PC-3 (cell line): ENCODE results near the gene ZNF160. TPM values are rescaled to one million over a fixed set of nuclear protein-coding genes. Genes with fewer than 3 reads are reported as not detected.

Source experiments
- ATAC-seq: fragments of 200-7000 bp; cut with Tn5 transposase; 2 replicates; pipeline ENCODE4 v1.9.1; 2020; ENCODE audit warnings: mild to moderate bottlenecking, moderate library complexity
- BruUV-seq: library from RNA; stranded (reverse); fragments of 400-500 nt; replicated peaks from 2 replicates; lab custom pipeline; 2021; lab: Mats Ljungman, UMichigan
- CTCF ChIA-PET: fragments of 300-600 bp; sonication (Branson Sonifier 250); formaldehyde crosslinking; loops from one replicate; lab custom pipeline; 2022; ENCODE audit warnings: antibody characterized with exemption; lab: Charles Lee
- POLR2A ChIA-PET: fragments of 300-600 bp; sonication (Branson Sonifier 250); formaldehyde crosslinking; loops from one replicate; lab custom pipeline; 2022; ENCODE audit warnings: antibody characterized with exemption; ENCODE audit not compliant: unreplicated experiment; lab: Charles Lee
- DNase-seq: peaks from one replicate; pipeline ENCODE4 v3.0.0-alpha.2; 2015
- H2AFZ ChIP-seq: fragments of 300-600 bp; sonication (generic); 2 replicates; pipeline ENCODE4 v1.6.0; 2016; ENCODE audit warnings: antibody characterized with exemption, low read length
- H3F3A ChIP-seq: fragments of 300-600 bp; sonication (generic); one replicate; pipeline ENCODE4 v1.6.0; 2017; ENCODE audit warnings: antibody characterized with exemption, low read length, control low read depth, mild to moderate bottlenecking; ENCODE audit not compliant: unreplicated experiment
- H3K27ac ChIP-seq: fragments of 300-600 bp; sonication (generic); 2 replicates; pipeline ENCODE4 v1.5.1; 2016; ENCODE audit warnings: mild to moderate bottlenecking, low read length
- H3K27me3 ChIP-seq: fragments of 300-600 bp; sonication (generic); 2 replicates; pipeline ENCODE4 v1.6.1; 2016; ENCODE audit warnings: low read length, mixed read lengths
- H3K36me3 ChIP-seq: fragments of 300-600 bp; sonication (generic); 2 replicates; pipeline ENCODE4 v1.6.1; 2016; ENCODE audit warnings: low read depth, mixed run types, low read length, mixed read lengths
- H3K4me1 ChIP-seq: fragments of 300-600 bp; sonication (generic); 2 replicates; pipeline ENCODE4 v1.5.1; 2016; ENCODE audit warnings: low read length; ENCODE audit not compliant: insufficient read depth
- H3K4me2 ChIP-seq: fragments of 300-600 bp; sonication (generic); 2 replicates; pipeline ENCODE4 v1.6.0; 2016; ENCODE audit warnings: low read length
- H3K4me3 ChIP-seq: fragments of 300-600 bp; sonication (generic); 2 replicates; pipeline ENCODE4 v1.5.1; 2016; ENCODE audit warnings: mild to moderate bottlenecking, low read length, mixed read lengths
- H3K79me2 ChIP-seq: fragments of 300-600 bp; sonication (generic); 2 replicates; pipeline ENCODE4 v1.6.1; 2017; ENCODE audit warnings: low read length, mixed read lengths
- H3K9ac ChIP-seq: fragments of 300-600 bp; sonication (generic); 2 replicates; pipeline ENCODE4 v1.6.0; 2016; ENCODE audit warnings: mild to moderate bottlenecking, low read length
- H3K9me2 ChIP-seq: fragments of 300-600 bp; sonication (generic); replicated peaks from 2 replicates; pipeline ENCODE4 v1.6.1; 2016; ENCODE audit warnings: mixed run types, low read length, mixed read lengths
- H3K9me3 ChIP-seq: fragments of 300-600 bp; sonication (generic); 2 replicates; pipeline ENCODE4 v1.6.1; 2016; ENCODE audit warnings: low read length, mixed read lengths
- H4K20me1 ChIP-seq: fragments of 300-600 bp; sonication (generic); 2 replicates; pipeline ENCODE4 v1.6.1; 2016; ENCODE audit warnings: low read length, mixed read lengths
- EZH2 ChIP-seq: fragments of 300-600 bp; sonication (generic); IDR thresholded peaks from one replicate; pipeline ENCODE4 v1.6.1; 2017; ENCODE audit warnings: antibody characterized with exemption, mild to moderate bottlenecking, low read length; ENCODE audit not compliant: unreplicated experiment
- EZH2phosphoT487 ChIP-seq: fragments of 300-600 bp; sonication (generic); IDR thresholded peaks from 2 replicates; pipeline ENCODE4 v1.6.1; 2018; ENCODE audit warnings: mild to moderate bottlenecking, antibody characterized with exemption, low read length, borderline replicate concordance
- intact Hi-C: fragments of 100-400 bp; cut with micrococcal nuclease; formaldehyde crosslinking; loops from 2 replicates; pipeline ENCODE4 v1.9.0; 2023
- total RNA-seq: library from RNA; depleted of rRNA; stranded (reverse); fragments of >200 nt; gene quantifications from 2 replicates; pipeline ENCODE4 v1.2.3, GENCODE V29; 2014; rRNA removed
- TF ChIP-seq, protein P1 (sequence below): fragments of 300-600 bp; sonication (generic); conservative IDR thresholded peaks from 2 replicates; pipeline ENCODE4 v1.5.1; 2017; ENCODE audit warnings: antibody characterized with exemption, low read depth, mild to moderate bottlenecking, low read length

Gene ZNF160
- total RNA-seq, 1 experiment from 2014 or later, result 22.3 TPM

DNA sequence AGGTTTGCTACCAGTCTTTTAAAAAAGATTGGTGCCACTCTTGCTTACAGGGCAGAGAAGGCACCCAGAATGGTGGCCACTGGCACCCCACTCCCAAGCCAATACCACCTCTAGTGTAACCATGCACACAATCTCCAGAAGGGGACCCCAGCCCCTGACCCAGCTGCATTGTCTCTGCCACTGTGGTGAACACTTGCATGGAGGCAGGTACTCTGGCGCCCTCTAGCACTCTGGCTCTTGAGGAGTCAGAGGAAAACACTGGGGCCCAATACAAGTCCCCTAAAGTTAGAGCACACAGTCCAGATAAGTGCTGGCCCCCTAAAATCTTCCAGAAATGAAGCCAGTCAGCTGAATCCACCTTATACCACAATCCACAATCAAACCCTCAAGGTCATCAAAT, 83.5 kb downstream of the ZNF160 start:
- H4K20me1 ChIP-seq, result no peaks in the 10 kb centered on the region
- no peaks in the 10 kb centered on the region for H3K79me2 ChIP-seq
- H3K4me1 ChIP-seq, result no peaks in the 10 kb centered on the region
- no peak overlapping the region for H3K27ac ChIP-seq
- no peak for TF ChIP-seq EZH2phosphoT487
- TF ChIP-seq, protein P1, sequence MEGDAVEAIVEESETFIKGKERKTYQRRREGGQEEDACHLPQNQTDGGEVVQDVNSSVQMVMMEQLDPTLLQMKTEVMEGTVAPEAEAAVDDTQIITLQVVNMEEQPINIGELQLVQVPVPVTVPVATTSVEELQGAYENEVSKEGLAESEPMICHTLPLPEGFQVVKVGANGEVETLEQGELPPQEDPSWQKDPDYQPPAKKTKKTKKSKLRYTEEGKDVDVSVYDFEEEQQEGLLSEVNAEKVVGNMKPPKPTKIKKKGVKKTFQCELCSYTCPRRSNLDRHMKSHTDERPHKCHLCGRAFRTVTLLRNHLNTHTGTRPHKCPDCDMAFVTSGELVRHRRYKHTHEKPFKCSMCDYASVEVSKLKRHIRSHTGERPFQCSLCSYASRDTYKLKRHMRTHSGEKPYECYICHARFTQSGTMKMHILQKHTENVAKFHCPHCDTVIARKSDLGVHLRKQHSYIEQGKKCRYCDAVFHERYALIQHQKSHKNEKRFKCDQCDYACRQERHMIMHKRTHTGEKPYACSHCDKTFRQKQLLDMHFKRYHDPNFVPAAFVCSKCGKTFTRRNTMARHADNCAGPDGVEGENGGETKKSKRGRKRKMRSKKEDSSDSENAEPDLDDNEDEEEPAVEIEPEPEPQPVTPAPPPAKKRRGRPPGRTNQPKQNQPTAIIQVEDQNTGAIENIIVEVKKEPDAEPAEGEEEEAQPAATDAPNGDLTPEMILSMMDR, result no peak; the same call in 1 of the 2 replicates
- TF ChIP-seq EZH2, result no peak
- DNase-seq (no peak), ATAC-seq (no peak)
- no peak overlapping the region for H3K4me2 ChIP-seq
- H3K4me3 ChIP-seq, result no peak overlapping the region
- H3K9me2 ChIP-seq, result no peaks in the 10 kb centered on the region
- peaks cover 12% of the 10 kb centered on the region; the same call in 1 of the 2 replicates for H3K9me3 ChIP-seq
- H3F3A ChIP-seq, result no peaks in the 10 kb centered on the region
- ChIA-PET POLR2A (no interaction called here), CTCF (no interaction called here)
- H3K27me3 ChIP-seq, result no peaks in the 10 kb centered on the region
- intact Hi-C loops, result no loop called here
- no peaks in the 10 kb centered on the region for H3K36me3 ChIP-seq
- no peak overlapping the region for H2AFZ ChIP-seq
- H3K9ac ChIP-seq, result no peak overlapping the region
- BruUV-seq, result no TSS peak

Other genes starting within 250 kb of the ZNF160 start
- gene ZNF468, start 245.8 kb downstream of the ZNF160 start, total RNA-seq, result 18.7 and 21.5 TPM in 2 replicates
- 7.7 and 10.6 TPM in 2 replicates for gene ZNF320, start 205.8 kb downstream of the ZNF160 start, total RNA-seq
- 5.2 and 5.4 TPM in 2 replicates for gene ZNF888, start 180.0 kb downstream of the ZNF160 start, total RNA-seq
- gene ZNF816, start 140.5 kb downstream of the ZNF160 start, total RNA-seq, result 7.6 and 10.2 TPM in 2 replicates
- gene ERVV-1, start 89.5 kb downstream of the ZNF160 start, total RNA-seq, result not detected in 2 replicates
- not detected in 2 replicates for gene ERVV-2, start 58.7 kb downstream of the ZNF160 start, total RNA-seq
- 1.3 and 5.2 TPM in 2 replicates for gene ZNF415, start 29.5 kb upstream of the ZNF160 start, total RNA-seq
- 8.5 and 9.1 TPM in 2 replicates for gene ZNF347, start 55.6 kb upstream of the ZNF160 start, total RNA-seq
- gene ZNF665, start 89.9 kb upstream of the ZNF160 start, total RNA-seq, result 0.77 and 0.81 TPM in 2 replicates
- 8.0 and 14.1 TPM in 2 replicates for gene ZNF677, start 151.5 kb upstream of the ZNF160 start, total RNA-seq
- gene VN1R2, start 154.9 kb upstream of the ZNF160 start, total RNA-seq, result not detected in 2 replicates
- not detected in 2 replicates for gene VN1R4, start 164.3 kb upstream of the ZNF160 start, total RNA-seq
- gene ZNF845, start 230.3 kb upstream of the ZNF160 start, total RNA-seq, result 4.4 and 6.6 TPM in 2 replicates